ENCODE results near the gene LIMD2.

LIMD2 gene

GRCh38 chr17:63706336-63707082 lies 6.6 kb upstream of the LIMD2 start:
- DNase-seq: no peak
- H3K27me3 ChIP-seq (replicated peaks in 2 of 5; ENCODE audit: control insufficient read depth in 4 of 5, insufficient read depth in 5 of 5, low read length in 4 of 5): no peaks in the 10 kb centered on the region
- ChIA-PET POLR2A (interaction anchor here (0.8 to 1.2 kb wide), 2 partner anchors 12 to 90 kb away, joined by 3 to 4 read pairs; no protein-coding TSS in a partner anchor), CTCF (interaction anchor here (0.8 to 10.4 kb wide), 4 partner anchors 11 to 85 kb away, joined by 3 to 111 read pairs (median 4); partner anchors contain the start of gene MAP3K3)
- 90% methylated on average over 5 of the region's 7 CpGs for WGBS (ENCODE audit: insufficient coverage)
- peak overlapping the region in 2 of 7 experiments; percentile 2 to 28 for H3K4me3 ChIP-seq (ENCODE audit: control insufficient read depth in 1 of 7, extremely low read depth in 1 of 7, insufficient read depth in 4 of 7, low read depth in 2 of 7, low read length in 6 of 7)
- no peaks in the 10 kb centered on the region for H3K9me3 ChIP-seq (ENCODE audit: control extremely low read depth in 1 of 5, control insufficient read depth in 4 of 5, insufficient read depth in 2 of 5, low read depth in 1 of 5, low read length in 4 of 5)
- peaks cover 11 to 62% (median 39%) of the 10 kb centered on the region in 4 experiments for H3K36me3 ChIP-seq (ENCODE audit: control insufficient read depth in 4 of 4, insufficient read depth in 4 of 4, low read length in 3 of 4)
- H3K27ac ChIP-seq (ENCODE audit: insufficient read depth in 1 of 2, low read depth in 1 of 2, low read length in 2 of 2, poor library complexity in 1 of 2, severe bottlenecking in 2 of 2): no peak overlapping the region
- peaks cover 7 to 47% (median 34%) of the 10 kb centered on the region in 4 experiments for H3K4me1 ChIP-seq (ENCODE audit: control extremely low read depth in 1 of 4, control insufficient read depth in 4 of 4, insufficient read depth in 4 of 4, low read length in 3 of 4)

- no peak overlapping the region for H3K27ac ChIP-seq (ENCODE audit: insufficient read depth in 1 of 2, low read depth in 1 of 2, low read length in 2 of 2, poor library complexity in 1 of 2, severe bottlenecking in 2 of 2)
- peaks cover 11 to 58% (median 34%) of the 10 kb centered on the region in 4 experiments for H3K36me3 ChIP-seq (ENCODE audit: control insufficient read depth in 4 of 4, insufficient read depth in 4 of 4, low read length in 3 of 4)
- H3K4me1 ChIP-seq (ENCODE audit: control extremely low read depth in 1 of 4, control insufficient read depth in 4 of 4, insufficient read depth in 4 of 4, low read length in 3 of 4): peaks cover 7 to 56% (median 43%) of the 10 kb centered on the region in 4 experiments
These were observed 5.7 kb upstream of the LIMD2 start for GRCh38 chr17:63705657-63706056.

GRCh38 chr17:63704836-63705235 lies 4.9 kb upstream of the LIMD2 start:
- peaks cover 7 to 61% (median 48%) of the 10 kb centered on the region in 4 experiments for H3K4me1 ChIP-seq (ENCODE audit: control extremely low read depth in 1 of 4, control insufficient read depth in 4 of 4, insufficient read depth in 4 of 4, low read length in 3 of 4)
- DNase-seq: no peak
- CTCF ChIA-PET: interaction anchor here (1.7 to 3.6 kb wide), 2 partner anchors 8 to 279 kb away, joined by 5 to 17 read pairs; no protein-coding TSS in a partner anchor
- WGBS (ENCODE audit: insufficient coverage): 97% methylated on average over 9 of the region's 9 CpGs
- H3K36me3 ChIP-seq (ENCODE audit: control insufficient read depth in 4 of 4, insufficient read depth in 4 of 4, low read length in 3 of 4): peaks cover 5 to 51% (median 29%) of the 10 kb centered on the region in 4 experiments
- POLR2A ChIA-PET: no interaction called here
- no peak overlapping the region for H3K4me3 ChIP-seq (ENCODE audit: control insufficient read depth in 1 of 7, extremely low read depth in 1 of 7, insufficient read depth in 4 of 7, low read depth in 2 of 7, low read length in 6 of 7)
- H3K27me3 ChIP-seq (replicated peaks in 2 of 5; ENCODE audit: control insufficient read depth in 4 of 5, insufficient read depth in 5 of 5, low read length in 4 of 5): no peaks in the 10 kb centered on the region
- H3K27ac ChIP-seq (ENCODE audit: insufficient read depth in 1 of 2, low read depth in 1 of 2, low read length in 2 of 2, poor library complexity in 1 of 2, severe bottlenecking in 2 of 2): no peak overlapping the region
- no peaks in the 10 kb centered on the region for H3K9me3 ChIP-seq (ENCODE audit: control extremely low read depth in 1 of 5, control insufficient read depth in 4 of 5, insufficient read depth in 2 of 5, low read depth in 1 of 5, low read length in 4 of 5)

More at GRCh38 chr17:63705657-63706056, 5.7 kb upstream of the LIMD2 start:
- no peaks in the 10 kb centered on the region for H3K9me3 ChIP-seq (ENCODE audit: control extremely low read depth in 1 of 5, control insufficient read depth in 4 of 5, insufficient read depth in 2 of 5, low read depth in 1 of 5, low read length in 4 of 5)
- no peaks in the 10 kb centered on the region for H3K27me3 ChIP-seq (replicated peaks in 2 of 5; ENCODE audit: control insufficient read depth in 4 of 5, insufficient read depth in 5 of 5, low read length in 4 of 5)
- ChIA-PET CTCF (interaction anchor here (0.8 to 10.4 kb wide), 4 partner anchors 7 to 84 kb away, joined by 3 to 111 read pairs (median 10); partner anchors contain the start of gene MAP3K3), POLR2A (interaction anchor here (0.5 kb wide), 1 partner anchor 538 kb away, joined by 6 read pairs; no protein-coding TSS in a partner anchor)
- H3K4me3 ChIP-seq (ENCODE audit: control insufficient read depth in 1 of 7, extremely low read depth in 1 of 7, insufficient read depth in 4 of 7, low read depth in 2 of 7, low read length in 6 of 7): peak overlapping the region in 1 of 7 experiments; percentile 11
- 5% methylated on average over 3 of the region's 3 CpGs for WGBS (ENCODE audit: insufficient coverage)
- DNase-seq: no peak

- no peak overlapping the region for H3K4me3 ChIP-seq (ENCODE audit: control insufficient read depth in 1 of 7, extremely low read depth in 1 of 7, insufficient read depth in 4 of 7, low read depth in 2 of 7, low read length in 6 of 7)
- no peaks in the 10 kb centered on the region for H3K9me3 ChIP-seq (ENCODE audit: control extremely low read depth in 1 of 5, control insufficient read depth in 4 of 5, insufficient read depth in 2 of 5, low read depth in 1 of 5, low read length in 4 of 5)
- H3K27ac ChIP-seq (ENCODE audit: insufficient read depth in 1 of 2, low read depth in 1 of 2, low read length in 2 of 2, poor library complexity in 1 of 2, severe bottlenecking in 2 of 2): no peak overlapping the region
- ChIA-PET CTCF (interaction anchor here (1.7 to 3.6 kb wide), 2 partner anchors 8 to 278 kb away, joined by 5 to 17 read pairs; no protein-coding TSS in a partner anchor), POLR2A (no interaction called here)
- DNase-seq: no peak
- H3K27me3 ChIP-seq (replicated peaks in 2 of 5; ENCODE audit: control insufficient read depth in 4 of 5, insufficient read depth in 5 of 5, low read length in 4 of 5): no peaks in the 10 kb centered on the region
- peaks cover 4 to 45% (median 26%) of the 10 kb centered on the region in 4 experiments for H3K36me3 ChIP-seq (ENCODE audit: control insufficient read depth in 4 of 4, insufficient read depth in 4 of 4, low read length in 3 of 4)
- WGBS (ENCODE audit: insufficient coverage): 94% methylated on average over 6 of the region's 11 CpGs
- H3K4me1 ChIP-seq (ENCODE audit: control extremely low read depth in 1 of 4, control insufficient read depth in 4 of 4, insufficient read depth in 4 of 4, low read length in 3 of 4): peaks cover 7 to 61% (median 48%) of the 10 kb centered on the region in 4 experiments
These were observed 4.3 kb upstream of the LIMD2 start for GRCh38 chr17:63704259-63704576.

DNA sequence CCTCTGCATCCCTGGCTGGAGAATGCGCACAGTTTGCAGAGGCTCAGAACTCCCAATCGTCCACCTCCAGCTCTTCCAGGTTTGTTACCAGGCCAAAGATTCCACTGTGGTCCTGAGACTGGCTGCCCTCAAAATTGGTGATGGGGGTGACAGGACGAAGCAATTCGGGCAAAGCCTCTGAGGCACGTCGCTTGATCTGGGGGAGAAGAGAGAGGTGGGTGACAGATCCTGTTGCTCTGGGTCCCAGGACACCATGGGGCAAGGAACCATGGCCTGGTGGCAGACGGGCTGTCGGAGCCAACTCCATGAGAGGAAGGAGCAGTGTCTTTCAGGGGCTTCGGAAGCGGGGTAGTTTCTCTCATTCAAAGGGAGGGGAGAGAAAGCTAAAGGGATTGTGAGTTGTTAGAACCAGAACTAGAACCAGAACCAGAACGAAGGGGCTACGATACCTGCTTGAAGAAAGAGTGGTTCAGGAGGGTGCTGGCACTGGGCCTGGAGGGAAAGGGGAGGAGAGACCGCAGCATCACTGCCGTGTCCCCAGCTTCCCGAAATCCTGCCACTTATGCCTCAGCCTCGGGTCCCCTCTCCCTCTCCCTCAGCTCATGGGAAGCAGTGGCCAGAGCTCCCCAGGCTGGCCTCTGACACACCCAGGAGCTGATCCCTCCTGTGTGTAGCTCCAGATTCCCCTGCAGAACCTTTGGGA lies 3.8 kb upstream of the LIMD2 start:
- 96% methylated on average over 12 of the region's 16 CpGs for WGBS (ENCODE audit: insufficient coverage)

DNA sequence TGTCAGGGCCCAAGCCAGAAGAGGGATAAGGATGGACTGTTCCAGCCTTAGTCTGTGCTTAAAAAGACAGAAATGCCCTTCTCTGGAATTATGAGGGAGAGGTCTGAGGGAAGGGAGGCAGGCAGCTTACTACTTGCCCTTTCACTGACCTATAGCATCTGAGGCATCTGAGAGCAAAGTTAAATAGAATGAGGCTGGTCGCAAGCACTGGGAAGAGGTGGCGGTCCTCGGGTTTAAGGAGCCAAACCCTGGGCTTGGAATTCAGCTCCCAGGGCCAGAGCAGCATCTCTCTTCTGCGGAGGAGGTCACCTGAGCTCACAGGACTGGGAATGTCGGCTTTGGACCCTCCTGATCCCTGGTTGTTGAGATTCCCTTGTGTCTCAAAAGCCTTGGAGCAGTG lies 3.1 kb upstream of the LIMD2 start:
- H3K27ac ChIP-seq (ENCODE audit: insufficient read depth in 1 of 2, low read depth in 1 of 2, low read length in 2 of 2, poor library complexity in 1 of 2, severe bottlenecking in 2 of 2): peak overlapping the region in 1 of 2 experiments; percentile 56
- POLR2A ChIA-PET: no interaction called here
- peaks cover 7 to 70% (median 55%) of the 10 kb centered on the region in 4 experiments for H3K4me1 ChIP-seq (ENCODE audit: control extremely low read depth in 1 of 4, control insufficient read depth in 4 of 4, insufficient read depth in 4 of 4, low read length in 3 of 4)
- no peaks in the 10 kb centered on the region for H3K27me3 ChIP-seq (replicated peaks in 2 of 5; ENCODE audit: control insufficient read depth in 4 of 5, insufficient read depth in 5 of 5, low read length in 4 of 5)
- no peak overlapping the region for H3K4me3 ChIP-seq (ENCODE audit: control insufficient read depth in 1 of 7, extremely low read depth in 1 of 7, insufficient read depth in 4 of 7, low read depth in 2 of 7, low read length in 6 of 7)
- DNase-seq: no peak
- H3K36me3 ChIP-seq (ENCODE audit: control insufficient read depth in 4 of 4, insufficient read depth in 4 of 4, low read length in 3 of 4): peaks cover 0 to 41% (median 24%) of the 10 kb centered on the region in 4 experiments
- no peaks in the 10 kb centered on the region for H3K9me3 ChIP-seq (ENCODE audit: control extremely low read depth in 1 of 5, control insufficient read depth in 4 of 5, insufficient read depth in 2 of 5, low read depth in 1 of 5, low read length in 4 of 5)
- 87% methylated on average over 5 of the region's 5 CpGs for WGBS (ENCODE audit: insufficient coverage)
- CTCF ChIA-PET: interaction anchor here (0.7 to 3.6 kb wide), 9 partner anchors 10 to 279 kb away, joined by 3 to 17 read pairs (median 4); no protein-coding TSS in a partner anchor

More for the DNA sequence above, 3.8 kb upstream of the LIMD2 start:
- Histone ChIP-seq H3K36me3 (ENCODE audit: control insufficient read depth in 4 of 4, insufficient read depth in 4 of 4, low read length in 3 of 4) (peaks cover 0 to 40% (median 25%) of the 10 kb centered on the region in 4 experiments), H3K4me1 (ENCODE audit: control extremely low read depth in 1 of 4, control insufficient read depth in 4 of 4, insufficient read depth in 4 of 4, low read length in 3 of 4) (peaks cover 7 to 63% (median 49%) of the 10 kb centered on the region in 4 experiments), H3K27ac (ENCODE audit: insufficient read depth in 1 of 2, low read depth in 1 of 2, low read length in 2 of 2, poor library complexity in 1 of 2, severe bottlenecking in 2 of 2) (peak overlapping the region in 1 of 2 experiments; percentile 18), H3K4me3 (ENCODE audit: control insufficient read depth in 1 of 7, extremely low read depth in 1 of 7, insufficient read depth in 4 of 7, low read depth in 2 of 7, low read length in 6 of 7) (no peak overlapping the region), H3K9me3 (ENCODE audit: control extremely low read depth in 1 of 5, control insufficient read depth in 4 of 5, insufficient read depth in 2 of 5, low read depth in 1 of 5, low read length in 4 of 5) (no peaks in the 10 kb centered on the region), H3K27me3 (replicated peaks in 2 of 5; ENCODE audit: control insufficient read depth in 4 of 5, insufficient read depth in 5 of 5, low read length in 4 of 5) (no peaks in the 10 kb centered on the region)
- CTCF ChIA-PET: interaction anchor here (1.4 to 3.6 kb wide), 6 partner anchors 9 to 278 kb away, joined by 3 to 17 read pairs (median 4); no protein-coding TSS in a partner anchor
- DNase-seq: no peak
- POLR2A ChIA-PET: no interaction called here
